ENCODE measurements around the gene AFAP1.

Gene AFAP1

GRCh38 chr4:7747566-7747965 is 192.1 kb downstream of the AFAP1 start:
- no peak for DNase-seq

- no peak for DNase-seq
These were observed 192.6 kb downstream of the AFAP1 start for GRCh38 chr4:7747062-7747385.

GRCh38 chr4:7746351-7747061 is 193.2 kb downstream of the AFAP1 start:
- no peak for DNase-seq

- DNase-seq = no peak
These were observed 194.3 kb downstream of the AFAP1 start for GRCh38 chr4:7745301-7745885.

- no peak for DNase-seq
These were observed 195.4 kb downstream of the AFAP1 start for GRCh38 chr4:7744142-7744804.

- no peak for DNase-seq
These were observed 196.8 kb downstream of the AFAP1 start for GRCh38 chr4:7742807-7743280.

GRCh38 chr4:7741946-7742806 is 197.5 kb downstream of the AFAP1 start:
- no peak for DNase-seq

- no peak for DNase-seq
These were observed 198.7 kb downstream of the AFAP1 start for GRCh38 chr4:7740866-7741525.

GRCh38 chr4:7739918-7740865 is 199.5 kb downstream of the AFAP1 start:
- DNase-seq = no peak

- no peak for DNase-seq
These were observed 200.4 kb downstream of the AFAP1 start for GRCh38 chr4:7739077-7739917.

GRCh38 chr4:7738458-7739076 is 201.1 kb downstream of the AFAP1 start:
- DNase-seq = no peak

- no peak for DNase-seq
These were observed 201.8 kb downstream of the AFAP1 start for GRCh38 chr4:7737752-7738457.

- DNase-seq = no peak
These were observed 202.4 kb downstream of the AFAP1 start for GRCh38 chr4:7737268-7737645.

- DNase-seq = no peak
These were observed 203.0 kb downstream of the AFAP1 start for GRCh38 chr4:7736436-7737267.

GRCh38 chr4:7735961-7736360 is 203.7 kb downstream of the AFAP1 start:
- no peak for DNase-seq

- DNase-seq = no peak
These were observed 204.3 kb downstream of the AFAP1 start for GRCh38 chr4:7735395-7735794.

- no peak for DNase-seq
These were observed 204.9 kb downstream of the AFAP1 start for GRCh38 chr4:7734651-7735260.

Measured in stimulated activated naive CD4-positive, alpha-beta T cell treated with Interleukin-2 at 50 U/mL for 16 hours (primary cell).